Activated CD8-positive, alpha-beta memory T cell treated with anti-CD3 and anti-CD28 coated beads for 24 hours (primary cell): ENCODE measurements around the gene ZBTB20.

ENCODE experiments used
- DNase-seq: peaks from one replicate; pipeline ENCODE4 v3.0.0-alpha.2; 2020

The ZBTB20 gene

DNA sequence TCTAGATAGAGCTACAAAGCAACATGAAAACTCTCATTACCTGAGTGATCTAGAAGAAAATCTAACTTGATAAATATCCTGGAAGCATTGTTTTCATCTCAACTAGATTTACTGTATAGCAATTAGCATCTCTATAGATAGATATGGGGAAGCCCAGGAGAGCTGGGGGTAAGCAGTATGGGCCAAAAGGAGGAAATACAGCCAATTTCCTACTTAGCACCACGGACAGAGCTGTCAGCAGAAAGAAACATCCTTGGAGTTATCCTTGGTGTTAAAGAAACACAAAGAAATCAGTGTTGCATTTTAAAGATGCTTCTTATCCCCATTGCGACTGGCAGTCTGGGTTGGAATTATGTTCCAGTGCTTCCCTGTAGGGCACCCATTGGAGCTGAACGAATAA is 727.0 kb downstream of the ZBTB20 start:
- no peak for DNase-seq

DNA sequence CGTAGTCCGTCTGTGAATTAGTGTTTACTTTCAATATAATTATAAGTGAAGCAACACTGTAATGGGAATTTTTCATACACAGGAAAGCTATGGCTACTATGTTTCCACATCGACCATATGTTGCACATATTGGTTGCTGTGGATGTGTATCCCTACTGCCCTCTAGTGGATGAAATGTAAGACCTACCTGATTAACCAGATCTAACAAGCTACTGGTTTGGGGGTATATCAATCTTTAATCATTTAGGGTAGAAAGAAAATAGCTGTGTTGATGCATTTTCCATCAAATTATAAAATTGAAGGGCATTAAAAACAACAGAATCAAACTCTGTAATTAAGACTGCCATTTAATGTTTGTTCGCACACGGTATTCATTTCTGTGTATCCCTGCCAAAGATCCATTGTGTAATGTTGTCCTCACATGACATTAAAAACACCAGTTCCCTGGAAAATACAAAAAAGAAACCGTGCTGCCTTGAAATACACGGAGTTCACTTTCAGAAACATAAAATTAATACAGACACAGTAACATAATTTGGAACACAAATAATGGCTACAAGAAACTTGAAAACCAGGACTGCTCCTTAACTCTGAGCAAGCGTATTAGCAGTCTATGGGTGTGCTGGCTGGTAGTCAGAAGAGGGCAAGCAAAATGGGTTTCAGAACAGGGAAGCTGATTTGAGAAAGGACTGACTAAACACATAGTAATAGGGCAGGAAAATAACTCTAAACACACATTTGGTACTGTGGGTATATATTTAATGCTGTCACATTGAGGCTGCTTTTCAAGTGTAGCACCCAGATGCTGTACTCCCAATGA is 728.2 kb downstream of the ZBTB20 start:
- DNase-seq: no peak

DNA sequence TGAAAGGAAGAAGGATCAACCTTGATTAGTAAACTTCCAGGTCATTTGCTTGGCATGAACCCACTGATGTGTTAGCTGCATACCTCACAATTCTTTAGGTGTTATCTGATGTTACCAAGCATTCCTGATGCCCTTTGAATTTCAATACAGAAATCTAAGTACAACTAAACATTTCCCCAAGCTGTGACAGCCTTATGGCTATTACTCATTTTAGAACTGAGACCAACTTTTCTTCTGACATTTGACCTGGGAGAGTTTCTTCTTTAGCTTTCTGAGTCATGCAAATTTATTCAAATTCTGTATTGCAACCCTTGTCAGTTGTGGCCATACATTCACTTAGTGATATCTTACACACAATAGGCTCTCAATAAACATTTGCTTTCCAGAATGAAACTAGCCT is 729.0 kb downstream of the ZBTB20 start:
- DNase-seq: no peak

- DNase-seq: no peak
Observed at GRCh38 chr3:114417675-114418074, 729.4 kb downstream of the ZBTB20 start.

DNA sequence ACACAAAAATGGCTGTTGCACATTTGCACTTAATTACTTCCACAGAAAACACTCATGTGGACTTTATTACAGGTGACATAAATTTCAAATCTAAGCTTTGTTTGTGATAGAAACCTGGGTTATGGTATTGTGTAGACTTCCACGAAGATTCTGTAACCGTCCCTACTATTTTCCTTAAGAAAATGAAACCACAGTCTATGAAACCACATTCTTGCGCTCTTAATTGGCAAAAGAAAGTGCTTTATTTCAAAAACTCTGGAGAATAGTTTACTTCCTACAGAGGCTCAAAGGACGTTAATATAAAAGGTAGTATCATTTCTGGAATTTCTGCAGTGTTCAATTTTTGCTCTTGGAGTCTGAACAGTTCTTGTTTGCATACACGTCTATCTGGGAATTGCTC is 729.8 kb downstream of the ZBTB20 start:
- no peak for DNase-seq

DNA sequence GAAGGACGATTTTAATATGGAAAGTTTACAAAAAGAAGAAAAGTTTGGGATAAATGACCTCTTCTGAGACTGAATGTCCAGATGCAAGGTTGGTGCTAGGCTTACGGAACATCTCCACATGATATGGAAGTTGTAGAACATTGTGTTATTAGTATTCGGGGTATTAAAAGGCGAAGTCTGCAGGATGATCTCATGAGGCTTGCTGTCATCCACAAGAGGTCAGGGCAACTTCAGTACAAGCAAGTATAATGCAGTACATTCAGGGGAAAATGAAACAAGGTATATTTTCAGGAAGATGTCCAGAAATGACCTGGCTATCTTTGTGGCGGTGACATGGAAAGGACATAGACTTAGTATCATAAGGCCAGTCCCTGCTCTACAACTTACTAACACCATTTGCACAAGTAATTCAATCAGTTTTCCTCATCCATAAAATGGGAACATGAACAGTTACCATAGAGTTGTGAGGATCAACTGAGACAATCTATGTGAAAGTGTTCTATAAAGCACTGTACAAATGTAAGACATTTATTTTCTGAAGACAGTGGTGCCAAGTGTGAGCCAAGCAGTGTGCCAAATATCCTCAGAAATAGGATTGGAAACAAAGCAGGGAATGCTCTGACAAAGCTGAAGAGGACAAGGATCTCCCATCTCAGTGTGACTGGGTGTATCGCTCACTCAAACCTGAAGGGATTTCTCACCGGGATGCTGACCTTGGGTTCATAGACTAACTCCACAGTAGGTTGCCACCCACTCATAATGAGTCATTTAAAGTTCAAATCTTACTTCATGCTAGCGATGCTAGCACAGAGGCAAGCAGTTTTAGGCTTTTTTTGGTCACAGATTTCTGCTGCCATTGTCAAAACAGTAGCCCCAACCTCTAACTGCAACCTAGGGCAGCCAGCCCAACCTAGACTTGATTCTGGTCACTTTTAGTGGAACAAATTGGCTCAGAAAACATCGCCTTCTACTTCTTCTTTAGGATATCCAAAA is 735.0 kb downstream of the ZBTB20 start:
- peak; percentile 62 for DNase-seq

DNA sequence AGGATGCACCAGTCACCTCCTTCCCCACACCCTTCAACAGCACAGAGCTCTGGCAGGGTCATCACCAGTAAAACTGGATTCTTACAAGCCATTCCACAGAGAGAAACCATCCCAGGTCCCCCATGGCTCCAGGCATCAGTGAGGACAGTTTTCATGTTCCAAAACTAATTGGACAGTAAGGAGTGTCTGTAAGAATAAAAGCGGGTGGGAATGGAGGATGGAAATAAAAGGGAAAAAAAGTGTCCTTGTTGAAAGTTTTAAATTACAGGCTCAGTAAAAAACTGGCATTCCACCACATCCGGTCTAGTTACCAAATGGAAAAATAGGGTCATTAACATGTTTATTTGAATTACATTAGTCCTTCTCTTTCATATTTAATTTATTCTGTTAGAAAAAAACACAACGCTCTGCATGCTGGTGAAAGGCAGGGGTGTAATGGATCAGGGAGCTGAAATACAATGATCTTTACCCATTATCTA is 735.9 kb downstream of the ZBTB20 start:
- DNase-seq: no peak

DNA sequence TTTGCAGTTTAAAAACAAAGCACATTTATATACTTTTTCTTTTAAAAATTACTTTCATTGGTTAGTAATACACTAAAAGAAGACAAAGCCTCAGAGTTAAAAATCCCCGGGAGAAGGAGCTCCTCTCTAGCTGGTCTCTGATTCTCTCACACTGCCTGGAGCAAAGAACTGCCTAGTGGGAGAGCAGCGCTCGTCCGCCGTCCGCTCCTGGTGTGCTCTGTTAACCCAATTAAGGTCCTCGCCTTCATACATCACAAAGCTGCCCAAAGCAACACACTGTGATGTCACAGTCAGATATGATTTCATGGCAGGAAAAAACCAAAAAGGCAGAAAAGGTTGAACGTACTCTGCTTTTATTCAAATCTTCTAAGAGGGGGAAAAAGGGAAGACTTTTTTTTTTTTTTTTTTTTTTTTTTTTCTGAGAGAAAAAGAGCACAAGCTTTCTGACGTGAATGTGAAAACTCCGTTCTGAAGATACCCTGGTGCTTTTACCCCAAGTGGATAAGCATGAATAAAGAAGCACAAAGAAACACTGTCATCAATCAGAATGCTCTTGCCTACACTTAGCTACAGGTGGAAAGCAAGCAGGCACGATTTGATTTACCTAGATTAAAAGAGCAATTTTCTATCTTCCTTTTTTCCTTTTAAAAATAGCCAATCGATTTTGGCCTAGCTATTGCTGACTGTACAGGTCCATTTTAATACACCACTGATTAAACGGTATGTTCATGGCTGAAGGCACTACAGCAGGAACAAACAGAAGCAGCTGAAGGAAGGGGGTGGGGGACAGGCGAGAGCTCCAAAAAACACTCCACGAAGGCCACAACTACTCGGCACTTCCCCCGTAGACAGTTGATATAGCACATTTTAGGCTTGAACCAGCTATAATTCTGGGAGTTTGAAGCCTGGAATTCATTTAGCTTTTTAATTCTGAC is 738.1 kb downstream of the ZBTB20 start:
- DNase-seq: no peak

DNA sequence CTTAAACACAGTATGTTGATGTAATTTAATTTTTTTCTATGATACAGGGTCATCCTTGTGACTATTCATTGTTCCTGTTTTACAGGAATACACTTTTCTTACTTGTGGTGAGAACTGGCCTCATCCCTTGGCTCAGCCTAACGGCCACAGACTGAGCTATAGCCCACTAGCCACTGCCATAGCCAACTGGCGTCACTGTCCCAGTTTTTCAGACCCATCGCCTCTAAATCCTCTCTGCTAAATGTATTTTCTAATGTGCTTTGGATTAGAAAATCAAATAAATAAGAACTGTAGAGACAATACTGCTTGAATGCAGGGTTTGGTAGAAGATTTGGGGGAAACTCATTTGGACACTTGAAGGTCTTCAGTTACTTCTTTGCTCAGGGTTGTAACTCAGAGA is 740.2 kb downstream of the ZBTB20 start:
- no peak for DNase-seq

DNA sequence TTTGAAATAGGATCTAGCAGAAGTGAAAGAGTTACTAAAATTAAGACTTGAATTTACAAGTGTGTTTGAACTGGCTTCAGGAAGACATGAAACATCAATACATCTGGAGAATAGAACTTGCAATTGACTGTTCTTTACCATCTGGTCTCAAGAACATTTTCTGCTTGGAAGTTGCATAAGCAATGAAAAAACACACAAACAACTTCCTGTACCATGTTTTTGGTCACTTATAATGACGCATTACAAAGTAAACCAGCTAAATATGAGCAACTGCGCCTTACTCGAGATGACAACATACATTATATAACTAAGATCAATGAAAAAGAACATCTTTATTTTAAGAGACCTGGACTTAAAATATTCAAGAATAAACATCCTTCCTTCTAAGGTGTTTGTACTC is 740.8 kb downstream of the ZBTB20 start:
- no peak for DNase-seq

DNA sequence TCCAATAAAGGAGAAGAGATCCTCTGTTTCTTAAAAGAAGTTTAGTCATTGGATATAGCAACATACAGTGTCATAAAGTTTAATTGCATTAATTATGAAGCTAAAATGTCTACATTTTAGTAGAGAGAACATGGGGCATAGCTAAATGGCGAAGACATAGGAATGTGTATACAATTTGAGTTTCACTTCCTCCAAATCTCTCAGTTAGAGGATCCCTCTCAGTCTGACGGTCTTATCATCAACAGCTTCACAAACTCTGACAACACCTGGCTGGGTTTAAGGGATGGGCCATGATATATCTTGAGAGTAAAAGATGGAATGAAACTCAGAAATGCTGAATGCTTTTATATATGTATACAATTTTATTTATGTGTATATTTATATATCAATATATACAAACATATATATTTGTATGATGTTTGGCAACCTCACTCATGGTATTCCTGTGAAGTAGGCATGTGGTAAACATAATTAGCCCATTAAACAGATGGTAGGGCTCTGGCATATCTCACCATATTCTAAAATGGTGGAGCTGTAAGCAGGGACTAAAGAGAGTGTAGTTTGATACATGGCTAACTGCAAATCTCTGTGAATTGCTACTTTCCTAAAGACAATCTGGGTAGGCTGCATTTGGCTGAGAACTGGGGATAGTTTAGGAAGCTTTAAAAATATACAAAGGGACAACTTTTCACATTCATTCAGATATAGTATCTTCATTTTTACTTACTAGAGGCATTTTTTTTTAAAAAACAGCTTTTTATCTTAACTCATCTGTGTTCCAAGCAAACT is 741.7 kb downstream of the ZBTB20 start:
- no peak for DNase-seq

DNA sequence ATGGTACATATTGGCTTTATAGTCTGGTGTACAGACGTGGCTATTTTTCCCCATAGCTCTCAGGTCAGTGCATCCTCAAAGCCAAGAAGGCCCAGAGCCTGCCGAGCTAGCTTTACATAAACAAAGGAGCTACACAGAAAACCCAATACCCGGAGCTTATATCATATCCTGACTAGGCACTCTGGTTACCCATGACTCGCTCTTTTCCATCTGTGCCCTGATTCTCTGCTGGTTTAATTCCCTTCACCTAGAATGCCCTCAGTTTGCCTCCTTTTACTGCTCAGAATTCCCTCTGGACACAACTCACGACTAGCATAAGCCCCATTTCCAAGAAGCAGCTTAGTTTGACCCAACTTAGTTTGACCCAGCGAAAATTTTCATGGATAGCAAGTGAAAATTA is 742.5 kb downstream of the ZBTB20 start:
- DNase-seq: no peak

GRCh38 chr3:114402838-114403237 is 744.2 kb downstream of the ZBTB20 start:
- no peak for DNase-seq

- DNase-seq: no peak
Observed at GRCh38 chr3:114401346-114401745, 745.7 kb downstream of the ZBTB20 start.

GRCh38 chr3:114400371-114400770 is 746.7 kb downstream of the ZBTB20 start:
- DNase-seq: no peak

GRCh38 chr3:114394551-114394950 is 752.5 kb downstream of the ZBTB20 start:
- no peak for DNase-seq

DNA sequence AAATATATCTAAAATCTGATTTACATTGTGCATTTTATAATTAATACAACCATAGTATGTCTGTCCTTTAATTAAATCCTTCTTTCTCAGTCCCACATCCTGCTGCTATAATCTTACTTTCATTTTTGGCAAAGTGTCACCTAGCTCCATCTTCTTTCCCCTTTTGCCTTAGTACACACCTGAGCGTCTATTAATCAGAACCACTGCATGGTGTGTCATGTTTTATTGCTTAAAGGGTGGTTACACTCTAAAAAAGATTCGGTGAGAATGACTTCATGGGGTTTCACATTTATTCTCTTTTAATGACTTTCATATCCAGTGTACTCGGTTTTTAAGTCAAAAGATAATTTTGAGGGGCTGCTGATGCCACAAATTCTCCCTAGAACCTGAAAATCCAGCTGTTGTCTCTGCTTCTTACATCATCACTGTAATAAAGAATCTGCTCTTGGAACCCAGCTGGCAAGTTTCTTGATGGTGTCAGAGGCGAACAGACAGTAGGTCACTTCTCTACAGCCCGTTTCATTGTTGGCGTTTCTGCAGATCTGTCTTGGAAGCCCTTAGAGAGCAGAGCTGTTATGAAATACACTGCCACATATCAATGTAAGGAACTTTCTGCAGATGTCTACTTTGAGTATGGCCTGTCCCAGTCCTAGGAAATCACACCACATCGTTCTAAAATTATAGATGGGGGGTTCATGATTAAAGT is 753.6 kb downstream of the ZBTB20 start:
- DNase-seq: no peak

GRCh38 chr3:114392831-114393230 is 754.3 kb downstream of the ZBTB20 start:
- DNase-seq: no peak

GRCh38 chr3:114389156-114389555 is 757.9 kb downstream of the ZBTB20 start:
- no peak for DNase-seq

DNA sequence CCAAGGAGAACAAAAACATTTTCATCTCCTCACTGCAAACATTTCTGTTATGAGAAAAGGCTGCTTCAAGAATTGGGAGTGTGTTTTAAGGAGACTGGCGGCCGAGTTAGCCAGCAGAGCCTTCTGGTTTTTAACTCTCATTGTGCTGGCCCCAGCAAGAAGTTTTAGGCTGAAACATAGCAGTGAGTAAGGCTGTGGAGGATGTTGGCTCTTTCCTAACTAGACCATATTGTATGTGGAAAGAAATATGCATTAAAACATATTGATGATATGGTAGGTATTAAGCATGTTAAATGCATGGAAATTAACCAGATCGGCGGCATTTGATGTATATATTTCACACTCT is 762.6 kb downstream of the ZBTB20 start:
- no peak for DNase-seq

- peak; percentile 83 for DNase-seq
Observed at GRCh38 chr3:114383875-114384557, 763.1 kb downstream of the ZBTB20 start.
